ENCODE measurements around the gene BET1L.

Gene BET1L

GRCh38 chr11:215581-216037, 8.4 kb upstream of the BET1L start:
- Histone ChIP-seq H3K36me3 (ENCODE audit: low read depth) (peaks cover 59% of the 10 kb centered on the region), H3K4me1 (ENCODE audit: insufficient read depth, poor library complexity, severe bottlenecking) (no peaks in the 10 kb centered on the region), H3K9me3 (ENCODE audit: severe bottlenecking) (no peaks in the 10 kb centered on the region), H3K27ac (ENCODE audit: poor library complexity, severe bottlenecking) (no peak overlapping the region), H3K4me3 (ENCODE audit: severe bottlenecking) (no peak overlapping the region), H3K27me3 (ENCODE audit: insufficient read depth, poor library complexity, severe bottlenecking) (no peaks in the 10 kb centered on the region)
- DNase-seq (ENCODE audit: low spot score) (no peak), ATAC-seq (ENCODE audit: low read depth) (peak; percentile 44)
- TF ChIP-seq, protein P1, sequence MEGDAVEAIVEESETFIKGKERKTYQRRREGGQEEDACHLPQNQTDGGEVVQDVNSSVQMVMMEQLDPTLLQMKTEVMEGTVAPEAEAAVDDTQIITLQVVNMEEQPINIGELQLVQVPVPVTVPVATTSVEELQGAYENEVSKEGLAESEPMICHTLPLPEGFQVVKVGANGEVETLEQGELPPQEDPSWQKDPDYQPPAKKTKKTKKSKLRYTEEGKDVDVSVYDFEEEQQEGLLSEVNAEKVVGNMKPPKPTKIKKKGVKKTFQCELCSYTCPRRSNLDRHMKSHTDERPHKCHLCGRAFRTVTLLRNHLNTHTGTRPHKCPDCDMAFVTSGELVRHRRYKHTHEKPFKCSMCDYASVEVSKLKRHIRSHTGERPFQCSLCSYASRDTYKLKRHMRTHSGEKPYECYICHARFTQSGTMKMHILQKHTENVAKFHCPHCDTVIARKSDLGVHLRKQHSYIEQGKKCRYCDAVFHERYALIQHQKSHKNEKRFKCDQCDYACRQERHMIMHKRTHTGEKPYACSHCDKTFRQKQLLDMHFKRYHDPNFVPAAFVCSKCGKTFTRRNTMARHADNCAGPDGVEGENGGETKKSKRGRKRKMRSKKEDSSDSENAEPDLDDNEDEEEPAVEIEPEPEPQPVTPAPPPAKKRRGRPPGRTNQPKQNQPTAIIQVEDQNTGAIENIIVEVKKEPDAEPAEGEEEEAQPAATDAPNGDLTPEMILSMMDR (IDR thresholded peaks at IDR 0.05; ENCODE audit: poor library complexity, severe bottlenecking), result no peak

- Histone ChIP-seq H3K9me3 (ENCODE audit: severe bottlenecking) (no peaks in the 10 kb centered on the region), H3K4me1 (ENCODE audit: insufficient read depth, poor library complexity, severe bottlenecking) (peaks cover 10% of the 10 kb centered on the region), H3K27ac (ENCODE audit: poor library complexity, severe bottlenecking) (no peak overlapping the region), H3K36me3 (ENCODE audit: low read depth) (peaks cover 72% of the 10 kb centered on the region), H3K27me3 (ENCODE audit: insufficient read depth, poor library complexity, severe bottlenecking) (no peaks in the 10 kb centered on the region), H3K4me3 (ENCODE audit: severe bottlenecking) (no peak overlapping the region)
- TF ChIP-seq, protein P1 (IDR thresholded peaks at IDR 0.05; ENCODE audit: poor library complexity, severe bottlenecking), result no peak
- ATAC-seq (ENCODE audit: low read depth), result no peak
- DNase-seq (ENCODE audit: low spot score), result no peak
Observed at GRCh38 chr11:214083-214482, 6.9 kb upstream of the BET1L start.

DNA sequence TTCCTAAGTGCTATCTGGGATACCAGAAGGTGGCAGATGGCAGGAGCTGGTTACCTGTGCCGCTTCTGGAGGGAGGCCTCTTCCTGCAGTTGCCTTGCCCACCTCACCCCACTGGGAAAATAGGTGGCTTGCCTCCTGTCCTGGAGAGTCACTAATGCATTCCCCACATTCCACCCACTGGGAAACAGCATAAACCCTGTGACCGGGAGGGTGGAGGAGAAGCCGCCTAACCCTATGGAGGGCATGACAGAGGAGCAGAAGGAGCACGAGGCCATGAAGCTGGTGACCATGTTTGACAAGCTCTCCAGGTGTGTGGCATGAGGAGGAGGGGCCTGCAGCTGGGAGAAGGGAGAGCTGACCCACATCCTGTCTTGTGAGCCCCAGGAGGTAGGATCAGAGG, 5.9 kb upstream of the BET1L start:
- H3K9me3 ChIP-seq (ENCODE audit: severe bottlenecking), result no peaks in the 10 kb centered on the region
- H3K4me1 ChIP-seq (ENCODE audit: insufficient read depth, poor library complexity, severe bottlenecking), result peaks cover 10% of the 10 kb centered on the region
- DNase-seq (ENCODE audit: low spot score) (no peak), ATAC-seq (ENCODE audit: low read depth) (no peak)
- H3K27ac ChIP-seq (ENCODE audit: poor library complexity, severe bottlenecking), result no peak overlapping the region
- H3K36me3 ChIP-seq (ENCODE audit: low read depth), result peaks cover 72% of the 10 kb centered on the region
- no peak overlapping the region for H3K4me3 ChIP-seq (ENCODE audit: severe bottlenecking)
- no peaks in the 10 kb centered on the region for H3K27me3 ChIP-seq (ENCODE audit: insufficient read depth, poor library complexity, severe bottlenecking)
- TF ChIP-seq, protein P1 (IDR thresholded peaks at IDR 0.05; ENCODE audit: poor library complexity, severe bottlenecking), result no peak

- H3K36me3 ChIP-seq (ENCODE audit: low read depth), result peaks cover 72% of the 10 kb centered on the region
- ATAC-seq (ENCODE audit: low read depth) (no peak), DNase-seq (ENCODE audit: low spot score) (no peak)
- no peaks in the 10 kb centered on the region for H3K27me3 ChIP-seq (ENCODE audit: insufficient read depth, poor library complexity, severe bottlenecking)
- no peaks in the 10 kb centered on the region for H3K9me3 ChIP-seq (ENCODE audit: severe bottlenecking)
- TF ChIP-seq, protein P1 (IDR thresholded peaks at IDR 0.05; ENCODE audit: poor library complexity, severe bottlenecking), result no peak
- no peak overlapping the region for H3K27ac ChIP-seq (ENCODE audit: poor library complexity, severe bottlenecking)
- no peak overlapping the region for H3K4me3 ChIP-seq (ENCODE audit: severe bottlenecking)
- H3K4me1 ChIP-seq (ENCODE audit: insufficient read depth, poor library complexity, severe bottlenecking), result peaks cover 10% of the 10 kb centered on the region
Observed at GRCh38 chr11:212150-213100, 5.2 kb upstream of the BET1L start.

DNA sequence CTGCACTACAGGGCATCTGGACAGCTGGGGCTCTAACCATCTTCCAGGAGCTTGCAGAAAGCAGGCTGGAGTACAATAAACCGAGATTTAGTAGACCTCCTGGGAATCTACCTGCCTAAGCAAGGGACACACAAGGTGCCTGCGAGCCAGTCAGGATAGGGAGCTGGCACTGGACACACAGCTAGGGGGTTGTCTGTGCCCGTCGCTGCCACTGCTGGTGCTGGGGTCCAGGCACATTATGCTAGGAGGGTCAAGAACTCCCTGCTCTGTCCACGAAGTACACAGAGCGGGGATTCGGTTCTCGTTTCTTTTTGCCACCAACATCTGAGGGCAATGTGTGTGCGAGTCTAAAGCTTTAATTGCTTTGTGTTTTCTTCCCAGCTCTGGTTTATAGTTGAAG, 4.5 kb upstream of the BET1L start:
- Histone ChIP-seq H3K4me3 (ENCODE audit: severe bottlenecking) (no peak overlapping the region), H3K36me3 (ENCODE audit: low read depth) (peaks cover 72% of the 10 kb centered on the region), H3K4me1 (ENCODE audit: insufficient read depth, poor library complexity, severe bottlenecking) (peaks cover 10% of the 10 kb centered on the region), H3K27me3 (ENCODE audit: insufficient read depth, poor library complexity, severe bottlenecking) (no peaks in the 10 kb centered on the region), H3K27ac (ENCODE audit: poor library complexity, severe bottlenecking) (no peak overlapping the region), H3K9me3 (ENCODE audit: severe bottlenecking) (no peaks in the 10 kb centered on the region)
- ATAC-seq (ENCODE audit: low read depth) (no peak), DNase-seq (ENCODE audit: low spot score) (no peak)
- TF ChIP-seq, protein P1 (IDR thresholded peaks at IDR 0.05; ENCODE audit: poor library complexity, severe bottlenecking), result no peak
